ENCODE results near the gene POLH.

- TF ChIP-seq CTCF (conservative IDR thresholded peaks at IDR 0.05; ENCODE audit: low read depth, low read length) (no peak), POLR2A (IDR thresholded peaks at IDR 0.05; ENCODE audit: low read depth, low read length) (no peak), MXI1 (IDR thresholded peaks at IDR 0.05; ENCODE audit: borderline replicate concordance, low read depth, low read length) (no peak), ELK1 (IDR thresholded peaks at IDR 0.05; ENCODE audit: borderline replicate concordance, low read depth, low read length) (no peak), RAD21 (IDR thresholded peaks at IDR 0.05; ENCODE audit: low read length) (no peak), SMC3 (IDR thresholded peaks at IDR 0.05; ENCODE audit: low read depth, low read length) (no peak)
Measured at GRCh38 chr6:43570876-43571441, 5.0 kb upstream of the POLH start.
